Glutamatergic neuron (in vitro differentiated cells): ENCODE data around the gene RAB3GAP1. TPM values are rescaled to one million over a fixed set of nuclear protein-coding genes. Genes with fewer than 3 reads are reported as not detected.

Source experiments
- DNase-seq: peaks from one replicate; pipeline ENCODE4 v3.0.0; 2022
- H3K27ac Mint-ChIP-seq: one replicate; pipeline ENCODE4 v1.8.0; 2020; ENCODE audit warnings: mild to moderate bottlenecking, mixed read lengths, inconsistent platforms; ENCODE audit not compliant: unreplicated experiment
- H3K27me3 Mint-ChIP-seq: one replicate; pipeline ENCODE4 v1.8.0; 2020; ENCODE audit warnings: mild to moderate bottlenecking, moderate library complexity, mixed read lengths, inconsistent platforms; ENCODE audit not compliant: unreplicated experiment
- H3K36me3 Mint-ChIP-seq: one replicate; pipeline ENCODE4 v1.8.0; 2020; ENCODE audit warnings: mild to moderate bottlenecking, mixed read lengths, inconsistent platforms; ENCODE audit not compliant: unreplicated experiment
- H3K4me1 Mint-ChIP-seq: one replicate; pipeline ENCODE4 v1.8.0; 2020; ENCODE audit warnings: mild to moderate bottlenecking, low read depth, mixed read lengths, inconsistent platforms; ENCODE audit not compliant: unreplicated experiment
- H3K4me3 Mint-ChIP-seq: one replicate; pipeline ENCODE4 v1.8.0; 2020; ENCODE audit warnings: mild to moderate bottlenecking, mixed read lengths, inconsistent platforms; ENCODE audit not compliant: unreplicated experiment
- H3K9me3 Mint-ChIP-seq: one replicate; pipeline ENCODE4 v1.8.0; 2020; ENCODE audit warnings: mild to moderate bottlenecking, moderate library complexity, mixed read lengths, inconsistent platforms; ENCODE audit not compliant: unreplicated experiment
- CTCF ChIP-seq: fragments of 200-600 bp; sonication (generic); IDR thresholded peaks from one replicate; pipeline ENCODE4 v1.5.0; 2021; ENCODE audit not compliant: partially characterized antibody, unreplicated experiment
- total RNA-seq: library from RNA; stranded (reverse); fragmentation: NEBNext Ultra II Directional; extraction: Animal tissue kit (Norgen Biotek cat#: 25700); gene quantifications from one replicate; pipeline ENCODE4 v1.2.1, GENCODE V29; 2021; ENCODE audit not compliant: unreplicated experiment

RAB3GAP1 gene
- total RNA-seq, 1 donor from 2014 or later: 30.7 TPM

- DNase-seq: no peak
- no peak for TF ChIP-seq CTCF
- H3K27me3 Mint-ChIP-seq: peaks cover 2% of the 10 kb centered on the region
- H3K36me3 Mint-ChIP-seq: peaks cover 20% of the 10 kb centered on the region
- peaks cover 2% of the 10 kb centered on the region for H3K9me3 Mint-ChIP-seq
- H3K27ac Mint-ChIP-seq: peak overlapping the region; percentile 95
- no peak overlapping the region for H3K4me3 Mint-ChIP-seq
- peaks cover 18% of the 10 kb centered on the region for H3K4me1 Mint-ChIP-seq
Observed at GRCh38 chr2:135182601-135183000, 130.5 kb downstream of the RAB3GAP1 start.

- no peaks in the 10 kb centered on the region for H3K9me3 Mint-ChIP-seq
- no peak overlapping the region for H3K27ac Mint-ChIP-seq
- H3K4me3 Mint-ChIP-seq: no peak overlapping the region
- H3K27me3 Mint-ChIP-seq: peaks cover 2% of the 10 kb centered on the region
- peaks cover 15% of the 10 kb centered on the region for H3K36me3 Mint-ChIP-seq
- DNase-seq: no peak
- peaks cover 18% of the 10 kb centered on the region for H3K4me1 Mint-ChIP-seq
- TF ChIP-seq CTCF: no peak
Observed at GRCh38 chr2:135183822-135184221, 131.7 kb downstream of the RAB3GAP1 start.

- H3K27ac Mint-ChIP-seq: no peak overlapping the region
- H3K4me3 Mint-ChIP-seq: no peak overlapping the region
- H3K27me3 Mint-ChIP-seq: peaks cover 2% of the 10 kb centered on the region
- H3K4me1 Mint-ChIP-seq: peaks cover 17% of the 10 kb centered on the region
- TF ChIP-seq CTCF: no peak
- no peak for DNase-seq
- H3K9me3 Mint-ChIP-seq: peaks cover 3% of the 10 kb centered on the region
- H3K36me3 Mint-ChIP-seq: peaks cover 31% of the 10 kb centered on the region
Observed at GRCh38 chr2:135186054-135186453, 134.0 kb downstream of the RAB3GAP1 start.

GRCh38 chr2:135187270-135187669, 135.2 kb downstream of the RAB3GAP1 start:
- DNase-seq: no peak
- no peak for TF ChIP-seq CTCF
- Mint-ChIP-seq H3K9me3 (peaks cover 8% of the 10 kb centered on the region), H3K4me1 (peaks cover 4% of the 10 kb centered on the region), H3K4me3 (no peak overlapping the region), H3K27me3 (peaks cover 2% of the 10 kb centered on the region), H3K36me3 (peaks cover 38% of the 10 kb centered on the region), H3K27ac (no peak overlapping the region)

- no peak for TF ChIP-seq CTCF
- Mint-ChIP-seq H3K4me3 (no peak overlapping the region), H3K27me3 (peaks cover 2% of the 10 kb centered on the region), H3K4me1 (no peaks in the 10 kb centered on the region), H3K27ac (no peak overlapping the region), H3K9me3 (peaks cover 8% of the 10 kb centered on the region), H3K36me3 (peaks cover 49% of the 10 kb centered on the region)
- no peak for DNase-seq
Observed at GRCh38 chr2:135189148-135189547, 137.1 kb downstream of the RAB3GAP1 start.
